ENCODE data around the gene UNC45A.
"Not testable (repeated sequence)": the region's sequence is repeated elsewhere in the genome, so short reads cannot be mapped to it uniquely, and the experiment has no call there.

UNC45A gene

GRCh38 chr15:90903733-90904536, 31.1 kb upstream of the UNC45A start:
- no peak for DNase-seq

GRCh38 chr15:90904746-90905145, 30.3 kb upstream of the UNC45A start:
- no peak for DNase-seq

DNA sequence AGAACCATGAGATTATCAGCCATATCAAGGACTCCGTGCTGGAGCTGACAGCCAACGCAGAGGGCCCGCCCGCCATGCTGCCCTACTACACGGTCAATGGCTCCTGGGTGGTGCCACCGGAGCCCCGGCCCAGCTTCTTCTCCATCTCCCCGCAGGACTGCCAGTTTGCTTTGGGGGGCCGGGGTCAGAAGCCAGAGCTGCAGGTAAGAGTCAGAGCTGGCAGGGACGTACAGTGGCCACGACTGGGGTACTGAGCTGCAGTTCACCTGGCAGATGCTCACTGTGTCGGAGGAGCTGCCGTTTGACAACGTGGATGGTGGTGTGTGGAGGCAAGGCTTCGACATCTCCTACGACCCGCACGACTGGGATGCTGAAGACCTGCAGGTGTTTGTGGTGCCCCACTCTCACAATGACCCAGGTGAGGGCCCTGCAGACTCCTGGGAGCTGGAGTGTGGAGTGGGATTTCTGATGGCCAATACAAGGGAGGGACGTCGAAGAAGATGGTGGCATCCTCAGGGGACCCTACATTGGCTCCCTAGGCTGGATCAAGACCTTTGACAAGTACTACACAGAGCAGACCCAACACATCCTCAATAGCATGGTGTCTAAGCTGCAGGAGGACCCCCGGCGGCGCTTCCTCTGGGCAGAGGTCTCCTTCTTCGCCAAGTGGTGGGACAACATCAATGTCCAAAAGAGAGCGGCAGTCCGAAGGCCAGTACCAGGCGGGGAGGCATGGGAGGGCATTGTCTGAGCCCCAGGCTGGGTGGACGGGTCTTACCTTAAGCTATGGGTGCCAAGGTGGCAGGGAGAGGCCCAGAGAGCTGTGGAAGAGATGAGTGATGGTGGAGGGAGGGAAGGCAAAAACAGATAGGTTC, 29.5 kb upstream of the UNC45A start:
- no peak for DNase-seq

DNA sequence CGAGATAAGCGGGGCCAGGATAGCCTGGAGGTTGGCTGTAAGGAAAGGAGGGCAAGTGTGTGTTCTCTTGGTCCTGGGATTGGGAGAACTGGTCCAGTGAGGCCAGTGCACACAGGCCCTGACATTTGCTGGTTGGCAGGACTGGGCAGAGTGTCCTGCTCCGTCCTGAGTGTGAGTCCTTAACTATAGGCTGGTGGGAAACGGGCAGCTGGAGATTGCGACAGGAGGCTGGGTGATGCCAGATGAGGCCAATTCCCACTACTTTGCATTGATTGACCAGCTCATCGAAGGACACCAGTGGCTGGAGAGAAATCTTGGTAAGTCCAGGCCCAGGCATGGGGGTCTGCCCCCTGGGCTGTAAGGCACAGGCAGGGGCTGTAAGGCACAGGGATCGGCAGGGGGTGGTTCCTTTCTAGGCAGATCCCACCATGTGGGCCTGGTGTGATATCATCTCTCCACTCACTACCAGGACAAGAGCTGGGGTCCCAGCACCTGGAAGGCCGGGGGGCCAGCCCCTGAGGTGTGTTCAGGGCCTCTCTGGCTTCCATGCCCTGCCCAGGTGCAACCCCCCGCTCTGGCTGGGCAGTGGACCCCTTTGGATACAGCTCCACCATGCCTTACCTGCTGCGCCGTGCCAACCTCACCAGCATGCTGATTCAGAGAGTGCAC, 28.8 kb upstream of the UNC45A start:
- no peak for DNase-seq

GRCh38 chr15:90907051-90907660, 27.9 kb upstream of the UNC45A start:
- no peak for DNase-seq

DNA sequence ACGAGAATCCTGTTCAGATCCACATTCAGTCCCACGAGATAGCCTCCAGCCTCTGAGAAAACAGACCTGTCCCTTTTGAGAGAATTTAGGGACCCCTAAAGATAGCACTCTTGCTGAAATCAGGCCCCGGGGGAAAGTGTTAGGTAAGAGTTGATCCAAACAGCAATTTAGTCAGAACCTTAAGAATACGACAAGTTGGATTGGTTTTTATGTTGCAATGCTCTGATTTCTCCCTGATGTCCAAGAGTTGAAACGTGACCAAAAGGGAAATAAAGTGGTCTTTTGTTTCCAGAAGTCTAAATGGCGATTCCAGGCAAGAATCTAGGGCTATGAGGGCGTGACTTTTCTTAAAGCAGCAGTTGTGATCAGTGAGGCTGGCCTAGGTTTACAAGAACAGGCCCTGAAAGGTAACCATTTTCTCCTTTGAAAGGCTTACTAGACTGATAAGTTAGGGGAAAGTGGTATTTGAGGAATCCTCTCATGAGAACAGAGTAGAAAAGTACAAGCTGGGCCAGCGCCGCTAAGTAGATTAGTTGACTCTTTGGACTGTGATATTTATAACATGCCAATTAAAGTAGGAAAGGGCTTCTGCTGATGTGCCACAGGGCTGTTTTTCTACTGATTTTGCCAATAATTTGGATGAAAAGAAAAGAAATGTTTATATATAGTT, 27.1 kb upstream of the UNC45A start:
- no peak for DNase-seq

GRCh38 chr15:90909449-90909848, 25.6 kb upstream of the UNC45A start:
- DNase-seq, result not testable (repeated sequence)

GRCh38 chr15:90909976-90910375, 25.1 kb upstream of the UNC45A start:
- no peak for DNase-seq

DNA sequence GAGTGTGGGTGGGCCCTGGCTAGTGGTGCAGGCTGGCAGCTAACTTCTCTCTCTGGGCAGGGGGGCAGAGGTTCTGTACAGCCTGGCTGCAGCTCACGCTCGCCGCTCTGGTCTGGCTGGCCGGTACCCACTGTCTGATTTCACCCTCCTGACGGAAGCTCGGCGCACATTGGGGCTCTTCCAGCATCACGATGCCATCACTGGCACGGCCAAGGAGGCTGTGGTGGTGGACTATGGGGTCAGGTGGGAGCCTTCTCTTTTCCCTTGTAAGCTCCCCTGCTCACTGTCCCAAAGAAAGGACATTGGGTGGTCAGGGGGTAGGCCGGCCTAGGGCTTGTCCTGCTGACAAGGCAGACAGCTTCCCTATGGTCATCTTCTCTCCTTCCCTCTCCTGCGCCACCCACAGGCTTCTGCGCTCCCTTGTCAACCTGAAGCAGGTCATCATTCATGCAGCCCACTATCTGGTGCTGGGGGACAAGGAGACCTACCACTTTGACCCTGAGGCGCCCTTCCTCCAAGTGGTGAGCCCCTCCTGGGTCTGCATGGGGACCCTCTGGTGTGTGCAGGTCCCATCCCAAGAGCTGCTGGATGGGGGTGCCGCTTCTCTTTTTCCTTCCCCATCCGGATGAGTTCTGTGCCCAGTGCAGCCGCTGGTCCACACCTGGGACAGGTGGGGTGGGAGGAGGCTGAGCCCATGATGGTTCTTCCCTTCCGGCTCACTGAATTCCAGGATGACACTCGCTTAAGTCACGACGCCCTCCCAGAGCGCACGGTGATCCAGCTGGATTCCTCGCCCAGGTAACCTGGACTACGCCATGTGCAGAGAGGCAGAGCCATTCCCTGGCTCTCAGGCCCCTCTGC, 24.4 kb upstream of the UNC45A start:
- DNase-seq, result no peak

- DNase-seq, result no peak
Measured at GRCh38 chr15:90911302-90911623, 23.8 kb upstream of the UNC45A start.

GRCh38 chr15:90911906-90912769, 22.9 kb upstream of the UNC45A start:
- no peak for DNase-seq

DNA sequence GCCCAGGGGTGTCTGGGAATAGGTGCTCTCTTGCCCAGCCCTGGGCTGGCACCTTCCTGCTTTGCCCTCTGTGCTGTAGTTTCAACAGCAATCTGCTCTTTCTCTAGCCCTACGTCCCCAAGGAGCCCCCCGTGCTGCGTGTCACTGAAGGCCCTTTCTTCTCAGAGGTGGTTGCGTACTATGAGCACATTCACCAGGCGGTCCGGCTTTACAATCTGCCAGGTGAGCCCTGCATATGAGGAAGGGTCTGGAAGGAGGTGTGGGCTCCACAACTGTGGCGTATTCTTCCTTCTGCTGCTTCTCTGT, 22.4 kb upstream of the UNC45A start:
- no peak for DNase-seq

GRCh38 chr15:90913398-90913944, 21.6 kb upstream of the UNC45A start:
- no peak for DNase-seq

DNA sequence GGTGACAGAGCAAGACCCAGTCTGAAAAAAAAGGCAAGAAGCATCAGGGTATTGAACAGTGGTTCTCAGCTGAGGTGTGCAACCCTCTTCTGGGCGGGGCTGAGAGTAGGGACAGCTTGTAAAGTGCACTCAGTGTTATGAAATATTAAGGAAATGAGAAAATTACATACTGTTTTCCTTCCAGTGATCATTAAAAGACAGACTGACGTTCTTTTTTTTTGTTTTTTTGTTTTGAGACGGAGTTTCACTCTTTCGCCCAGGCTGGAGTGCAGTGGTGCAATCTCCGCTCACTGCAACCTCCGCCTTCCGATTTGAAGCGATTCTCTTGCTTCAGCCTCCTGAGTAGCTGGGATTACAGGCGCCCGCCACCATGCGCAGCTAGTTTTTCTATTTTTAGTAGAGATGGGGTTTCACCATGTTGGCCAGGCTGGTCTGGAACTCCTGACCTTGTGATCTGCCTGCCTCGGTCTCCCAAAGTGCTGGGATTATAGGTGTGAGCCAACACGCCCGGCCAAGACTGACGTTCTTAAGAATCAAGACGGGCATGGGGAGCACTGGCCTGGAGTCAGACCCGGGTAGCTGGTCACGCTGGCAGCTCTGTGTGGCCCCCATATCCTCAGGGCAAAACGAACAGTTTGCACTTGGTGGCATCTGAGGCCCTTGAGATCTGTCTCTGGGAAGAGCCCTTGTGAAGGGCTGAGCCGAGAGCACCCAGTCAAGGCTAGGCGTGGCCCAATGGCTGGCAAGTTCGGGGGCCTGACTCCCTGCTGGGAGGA, 20.6 kb upstream of the UNC45A start:
- DNase-seq, result no peak

GRCh38 chr15:90915216-90915807, 19.8 kb upstream of the UNC45A start:
- no peak for DNase-seq

DNA sequence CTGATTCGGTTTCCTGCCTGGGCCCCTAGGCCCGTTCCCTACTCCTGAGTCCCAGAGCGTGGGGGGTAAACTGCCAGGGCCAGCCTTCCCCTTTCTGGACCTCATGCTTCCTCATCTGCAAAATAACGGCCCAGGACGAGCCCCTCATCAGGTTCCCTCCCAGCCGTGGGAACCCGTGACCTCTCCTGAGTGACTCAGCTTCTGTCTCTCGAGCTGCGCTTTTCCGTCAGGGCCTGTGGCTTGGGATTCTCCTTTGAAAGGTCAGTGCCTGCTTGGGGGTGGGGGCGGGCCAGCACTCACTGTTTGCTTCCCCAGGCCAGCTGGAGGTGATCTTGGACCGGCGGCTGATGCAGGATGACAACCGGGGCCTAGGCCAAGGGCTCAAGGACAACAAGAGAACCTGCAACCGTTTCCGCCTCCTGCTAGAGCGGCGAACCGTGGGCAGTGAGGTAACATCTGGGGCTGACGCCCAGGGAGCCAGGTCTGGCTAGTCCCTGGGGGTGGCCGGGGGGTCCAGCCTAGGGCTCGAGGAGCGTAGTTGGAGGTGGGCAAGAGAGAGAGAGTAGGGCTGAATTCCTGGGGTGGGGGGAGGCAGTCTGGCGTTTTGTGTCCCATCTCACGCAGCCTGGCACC, 19.2 kb upstream of the UNC45A start:
- no peak for DNase-seq

GRCh38 chr15:90916461-90916860, 18.6 kb upstream of the UNC45A start:
- no peak for DNase-seq

GRCh38 chr15:90917569-90917968, 17.5 kb upstream of the UNC45A start:
- DNase-seq, result no peak

Data from activated naive CD4-positive, alpha-beta T cell treated with Interleukin-2 at 50 U/mL for 16 hours (primary cell).